Left colon (tissue), 2 donors: ENCODE measurements around the gene ZG16. TPM values are rescaled to one million over a fixed set of nuclear protein-coding genes. Genes with fewer than 3 reads are reported as not detected.
A peak's percentile ranks its signal among the peaks of the same experiment; 100 is the strongest.

Experiments used
- ATAC-seq: fragments of 200-7000 bp; cut with Tn5 transposase; one replicate; pipeline ENCODE4 v1.9.1; 2020; ENCODE audit warnings: mild to moderate bottlenecking, moderate library complexity
- DNase-seq, 2 donors: peaks; one replicate each; pipeline ENCODE4 v3.0.0-alpha.2; 2020
- intact Hi-C, 2 donors: fragments of 100-400 bp; cut with DNase I in 1 of 2; cut with micrococcal nuclease in 1 of 2; formaldehyde crosslinking; loops; one replicate each; pipeline versions ENCODE4 v1.11.2 to v1.14.0; 2022; cut with DNase I, micrococcal nuclease
- total RNA-seq, 2 donors: library from RNA; stranded (reverse); fragmentation: NEBNext Ultra II Directional; extraction: Animal tissue kit (Norgen Biotek cat#: 25700); gene quantifications; one replicate each; pipeline ENCODE4 v1.2.1, GENCODE V29; 2021
- donor health status: DM: no; HTN: no; CAD: no.
- donor health status: DM: yes; HTN: yes; CAD: no.

Gene ZG16
- total RNA-seq, 2 donors from 2014 or later: 1,315 to 1,793 TPM

GRCh38 chr16:29805232-29806098 is 27.4 kb downstream of the ZG16 start:
- intact Hi-C loops: no loop called here
- ATAC-seq (peak; percentile 70), DNase-seq (peak; percentile 97 to 98)

GRCh38 chr16:29806099-29806579 is 28.1 kb downstream of the ZG16 start, which contains the start of gene MAZ:
Gene MAZ (plus strand): TSS chr16:29806529. CDS start chr16:29806702, 173 bp downstream.
- intact Hi-C loops: no loop called here
- ATAC-seq: peak; percentile 6
- DNase-seq: peak; percentile 80 to 94

GRCh38 chr16:29806641-29807425 is 28.8 kb downstream of the ZG16 start:
- DNase-seq: peak; percentile 64 to 71
- intact Hi-C loops: no loop called here
- no peak for ATAC-seq

GRCh38 chr16:29807426-29808218 is 29.6 kb downstream of the ZG16 start:
- ATAC-seq (peak; percentile 53), DNase-seq (peak; percentile 91 to 95)
- intact Hi-C loops: no loop called here

GRCh38 chr16:29808219-29808900 is 30.3 kb downstream of the ZG16 start:
- intact Hi-C loops: no loop called here
- ATAC-seq: no peak
- peak; percentile 42 to 56 for DNase-seq

GRCh38 chr16:29809031-29809747 is 31.1 kb downstream of the ZG16 start:
- peak; percentile 32 to 38 for DNase-seq
- no peak for ATAC-seq
- intact Hi-C loops: no loop called here

- peak; percentile 24 to 35 for DNase-seq
- no peak for ATAC-seq
- intact Hi-C loops: no loop called here
Measured at GRCh38 chr16:29809850-29810698, 32.0 kb downstream of the ZG16 start.

- DNase-seq: no peak
Measured at GRCh38 chr16:29810699-29811169, 32.7 kb downstream of the ZG16 start.

GRCh38 chr16:29811170-29811895 is 33.3 kb downstream of the ZG16 start:
- peak; percentile 55 for ATAC-seq
- peak; percentile 95 to 98 for DNase-seq
- intact Hi-C loops: no loop called here

More at GRCh38 chr16:29810699-29811169, 32.7 kb downstream of the ZG16 start:
- ATAC-seq: no peak
- intact Hi-C loops: no loop called here

- DNase-seq: peak; percentile 63 to 69
- intact Hi-C loops: no loop called here
- no peak for ATAC-seq
Measured at GRCh38 chr16:29811896-29812665, 34.0 kb downstream of the ZG16 start, which contains the start of gene PRRT2. Gene PRRT2 (plus strand): TSS chr16:29812193. CDS start chr16:29813055, 862 bp downstream.

- intact Hi-C loops: no loop called here
- DNase-seq (no peak), ATAC-seq (no peak)
Measured at GRCh38 chr16:29812754-29813643, 34.9 kb downstream of the ZG16 start.

GRCh38 chr16:29813644-29814562 is 35.8 kb downstream of the ZG16 start:
- intact Hi-C loops: no loop called here
- DNase-seq: no peak
- no peak for ATAC-seq

- no peak for ATAC-seq
- DNase-seq: no peak
- intact Hi-C loops: no loop called here
Measured at GRCh38 chr16:29814592-29814991, 36.5 kb downstream of the ZG16 start.
